Stimulated activated naive B cell treated with anti-CD40 and anti-IgM and Interleukin-4, amounts not matched to agents 10 μg/mL and 1 μg/mL and 100 μg/mL, for 72 hours (primary cell): ENCODE results near the gene TRIM65.
A peak's percentile ranks its signal among the peaks of the same experiment; 100 is the strongest.

Experiments used
- ATAC-seq, 2 donors: fragments of 150-1000 bp; cut with Tn5 transposase; replicated peaks; 2 replicates each; pipeline ENCODE4 v1.10.0; 2021; ENCODE audit warnings: moderate library complexity in 1 of 2
- DNase-seq: peaks from one replicate; pipeline ENCODE4 v3.0.0; 2021
- H3K27ac Mint-ChIP-seq: one replicate; pipeline ENCODE4 v1.8.0; 2022; ENCODE audit warnings: mild to moderate bottlenecking, mixed read lengths
- H3K27me3 Mint-ChIP-seq, 2 donors: one replicate each; pipeline ENCODE4 v1.8.0; 2022; ENCODE audit warnings: mixed read lengths in 2 of 2
- H3K36me3 Mint-ChIP-seq, 2 donors: one replicate each; pipeline ENCODE4 v1.8.0; 2022; ENCODE audit warnings: mixed read lengths in 2 of 2, mild to moderate bottlenecking in 1 of 2
- H3K4me1 Mint-ChIP-seq, 2 donors: one replicate each; pipeline ENCODE4 v1.8.0; 2022; ENCODE audit warnings: mixed read lengths in 2 of 2, mild to moderate bottlenecking in 1 of 2
- H3K4me3 Mint-ChIP-seq, 2 donors: one replicate each; pipeline ENCODE4 v1.8.0; 2022; ENCODE audit warnings: mild to moderate bottlenecking in 2 of 2, mixed read lengths in 2 of 2, moderate library complexity in 1 of 2
- H3K9me3 Mint-ChIP-seq, 2 donors: one replicate each; pipeline ENCODE4 v1.8.0; 2022; ENCODE audit warnings: mixed read lengths in 2 of 2, mild to moderate bottlenecking in 1 of 2

The TRIM65 gene

GRCh38 chr17:75849724-75850123 lies 47.0 kb downstream of the TRIM65 start:
- ATAC-seq, result no peak
- Mint-ChIP-seq H3K27ac (no peak overlapping the region), H3K9me3 (no peaks in the 10 kb centered on the region), H3K27me3 (no peaks in the 10 kb centered on the region), H3K36me3 (peaks cover 36 to 48% of the 10 kb centered on the region in 2 donors), H3K4me1 (peaks cover 26 to 54% of the 10 kb centered on the region in 2 donors), H3K4me3 (no peak overlapping the region)
- DNase-seq, result no peak

DNA sequence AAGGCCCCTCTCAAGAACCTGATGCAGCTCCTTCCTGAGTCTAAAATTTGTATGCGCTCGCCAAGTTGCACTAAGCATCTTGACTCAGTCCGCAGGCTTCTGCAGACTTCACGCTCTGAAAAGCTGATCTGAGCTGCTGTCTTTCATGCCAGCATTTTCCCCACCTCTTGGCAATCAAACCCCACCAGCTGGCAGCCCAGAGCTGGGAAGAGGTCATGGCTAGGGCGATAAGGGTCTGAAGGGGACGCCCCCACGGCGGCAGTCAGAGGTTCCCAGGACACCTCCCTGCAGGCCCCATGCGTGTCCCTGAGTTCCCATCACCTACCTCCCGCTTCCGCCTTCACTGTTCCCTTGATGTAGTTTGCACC lies 47.5 kb downstream of the TRIM65 start:
- Mint-ChIP-seq H3K4me1 (peaks cover 26 to 55% of the 10 kb centered on the region in 2 donors), H3K9me3 (no peaks in the 10 kb centered on the region), H3K27ac (no peak overlapping the region), H3K4me3 (no peak overlapping the region), H3K36me3 (peaks cover 36 to 48% of the 10 kb centered on the region in 2 donors), H3K27me3 (no peaks in the 10 kb centered on the region)
- DNase-seq (no peak), ATAC-seq (no peak)

- Mint-ChIP-seq H3K9me3 (no peaks in the 10 kb centered on the region), H3K27ac (peak overlapping the region; percentile 83), H3K4me1 (peaks cover 26 to 55% of the 10 kb centered on the region in 2 donors), H3K4me3 (no peak overlapping the region), H3K36me3 (peaks cover 36 to 48% of the 10 kb centered on the region in 2 donors), H3K27me3 (no peaks in the 10 kb centered on the region)
- DNase-seq (no peak), ATAC-seq (no peak)
Measured at GRCh38 chr17:75848523-75849278, 48.0 kb downstream of the TRIM65 start.

GRCh38 chr17:75847614-75848522 lies 48.9 kb downstream of the TRIM65 start:
- Mint-ChIP-seq H3K27ac (peak overlapping the region; percentile 83), H3K4me3 (no peak overlapping the region), H3K27me3 (no peaks in the 10 kb centered on the region), H3K4me1 (peaks cover 26 to 54% of the 10 kb centered on the region in 2 donors), H3K36me3 (peaks cover 36 to 51% of the 10 kb centered on the region in 2 donors), H3K9me3 (no peaks in the 10 kb centered on the region)
- DNase-seq (no peak), ATAC-seq (no peak)

- DNase-seq (no peak), ATAC-seq (no peak)
- H3K9me3 Mint-ChIP-seq, result no peaks in the 10 kb centered on the region
- peaks cover 25 to 54% of the 10 kb centered on the region in 2 donors for H3K4me1 Mint-ChIP-seq
- no peaks in the 10 kb centered on the region for H3K27me3 Mint-ChIP-seq
- peaks cover 40 to 56% of the 10 kb centered on the region in 2 donors for H3K36me3 Mint-ChIP-seq
- H3K27ac Mint-ChIP-seq, result no peak overlapping the region
- no peak overlapping the region for H3K4me3 Mint-ChIP-seq
Measured at GRCh38 chr17:75846692-75847613, 49.8 kb downstream of the TRIM65 start.

DNA sequence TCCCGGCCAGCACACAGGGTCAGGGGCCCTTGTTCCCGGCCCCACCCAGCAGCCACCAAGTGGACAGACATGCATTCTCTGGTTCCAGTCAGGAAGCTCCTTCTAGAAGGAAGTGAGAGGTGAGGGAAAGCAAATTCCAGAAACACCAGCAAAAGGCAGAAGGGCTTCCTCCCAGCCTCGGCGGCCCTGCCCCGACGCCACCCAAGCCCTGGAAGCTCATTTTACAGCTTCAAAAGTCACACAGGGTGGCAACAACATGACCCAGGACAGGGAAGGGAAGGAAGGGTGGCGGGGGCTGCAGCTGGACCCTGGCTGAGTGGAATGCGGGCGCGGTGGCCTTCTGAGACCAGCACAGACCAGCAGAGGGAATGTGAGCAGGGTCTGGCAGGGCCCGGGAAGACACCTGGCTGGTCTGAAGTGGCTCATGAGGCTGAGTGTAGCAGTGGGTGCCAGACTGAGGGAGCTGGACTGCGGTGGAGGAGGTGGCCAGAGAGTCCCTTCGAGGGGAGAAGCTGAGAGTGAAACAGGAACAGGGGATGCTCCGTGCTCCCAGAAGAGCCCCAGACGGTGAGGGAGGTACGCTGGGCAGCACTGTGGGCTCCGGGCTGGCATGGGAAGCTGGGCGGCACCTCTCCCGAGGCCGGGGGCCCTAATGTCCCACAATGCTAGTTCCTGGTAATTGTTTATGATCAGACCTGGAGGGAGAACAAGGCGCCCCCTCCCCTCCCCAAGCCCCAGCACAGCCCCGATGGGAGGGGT lies 50.6 kb downstream of the TRIM65 start:
- Mint-ChIP-seq H3K9me3 (no peaks in the 10 kb centered on the region), H3K4me3 (no peak overlapping the region), H3K4me1 (peaks cover 25 to 54% of the 10 kb centered on the region in 2 donors), H3K36me3 (peaks cover 40 to 53% of the 10 kb centered on the region in 2 donors), H3K27ac (peak overlapping the region; percentile 95), H3K27me3 (no peaks in the 10 kb centered on the region)
- no peak for ATAC-seq
- no peak for DNase-seq

DNA sequence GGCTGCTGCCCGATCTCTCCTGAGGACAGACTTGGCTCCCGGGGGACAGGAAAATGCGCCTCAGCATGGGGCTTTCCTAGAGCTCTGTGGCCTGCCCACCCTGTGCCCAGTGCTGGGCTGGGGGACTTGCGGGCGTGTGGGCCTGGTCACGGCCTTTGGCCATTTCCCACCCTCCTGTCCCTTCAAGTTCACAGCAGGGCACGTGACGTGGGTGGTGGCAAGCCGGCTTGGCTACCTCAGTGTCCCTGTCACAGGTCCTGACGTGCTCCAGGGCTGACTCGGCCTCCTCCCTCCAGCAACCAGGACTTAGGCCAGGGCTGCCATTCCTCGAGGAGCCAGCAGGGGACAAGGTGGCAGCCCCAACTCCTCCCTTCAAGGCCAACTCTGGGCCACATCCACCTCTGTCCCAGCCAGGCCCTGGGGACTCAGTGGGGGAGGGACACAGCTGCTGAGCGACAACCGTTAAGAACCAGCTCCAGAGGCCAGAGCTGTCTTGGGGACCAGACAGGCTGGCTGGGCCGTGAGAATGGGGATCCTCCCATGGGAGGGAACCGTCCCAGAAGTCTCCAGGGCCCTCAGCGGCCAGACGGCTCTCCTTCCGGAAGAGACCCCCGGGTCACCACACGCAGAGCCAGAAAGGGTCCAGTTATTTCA lies 51.6 kb downstream of the TRIM65 start:
- no peaks in the 10 kb centered on the region for H3K27me3 Mint-ChIP-seq
- no peaks in the 10 kb centered on the region for H3K9me3 Mint-ChIP-seq
- peak overlapping the region; percentile 93 to 96 for H3K4me3 Mint-ChIP-seq
- peaks cover 40 to 48% of the 10 kb centered on the region in 2 donors for H3K36me3 Mint-ChIP-seq
- peaks cover 25 to 54% of the 10 kb centered on the region in 2 donors for H3K4me1 Mint-ChIP-seq
- peak; percentile 89 for ATAC-seq
- DNase-seq, result peak; percentile 87
- H3K27ac Mint-ChIP-seq, result peak overlapping the region; percentile 95

DNA sequence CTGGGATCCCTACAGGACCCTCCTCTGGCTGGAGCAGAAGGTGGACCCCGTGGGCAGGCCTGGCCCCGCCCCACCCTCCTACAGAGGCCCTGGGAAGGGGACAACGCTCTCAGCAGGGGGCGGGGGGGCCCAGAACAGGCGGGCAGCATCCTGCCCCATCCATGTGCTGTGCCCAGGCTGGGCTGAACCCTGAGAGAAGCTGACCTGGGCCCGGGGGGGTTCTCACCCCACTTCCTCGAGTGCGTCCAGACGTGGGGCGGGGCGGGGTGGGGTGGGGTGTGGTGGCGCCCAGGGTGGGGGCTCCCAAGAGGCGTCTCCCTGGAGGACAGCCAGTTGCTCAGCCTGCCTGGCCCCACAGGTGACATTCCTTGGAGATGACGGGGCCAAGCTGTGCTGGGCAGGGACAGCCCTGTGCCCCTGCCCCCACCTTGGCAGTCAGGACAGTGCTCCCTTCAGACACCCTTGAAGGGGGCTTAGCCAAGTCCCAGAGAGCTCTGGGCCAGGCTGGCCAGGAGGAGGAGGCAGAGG lies 52.2 kb downstream of the TRIM65 start:
- ATAC-seq (peak; percentile 8 to 24), DNase-seq (peak; percentile 28)
- H3K36me3 Mint-ChIP-seq, result peaks cover 37 to 45% of the 10 kb centered on the region in 2 donors
- H3K4me3 Mint-ChIP-seq, result peak overlapping the region; percentile 93 to 96
- peak overlapping the region; percentile 95 for H3K27ac Mint-ChIP-seq
- H3K4me1 Mint-ChIP-seq, result peaks cover 25 to 53% of the 10 kb centered on the region in 2 donors
- H3K9me3 Mint-ChIP-seq, result no peaks in the 10 kb centered on the region
- no peaks in the 10 kb centered on the region for H3K27me3 Mint-ChIP-seq

GRCh38 chr17:75843577-75844529 lies 52.9 kb downstream of the TRIM65 start, which contains the start of gene UNC13D:
TSS of gene UNC13D (minus strand) at chr17:75844404. CDS start at chr17:75844337, 67 bp downstream.
- ATAC-seq, result peak; percentile 44 to 53

DNA sequence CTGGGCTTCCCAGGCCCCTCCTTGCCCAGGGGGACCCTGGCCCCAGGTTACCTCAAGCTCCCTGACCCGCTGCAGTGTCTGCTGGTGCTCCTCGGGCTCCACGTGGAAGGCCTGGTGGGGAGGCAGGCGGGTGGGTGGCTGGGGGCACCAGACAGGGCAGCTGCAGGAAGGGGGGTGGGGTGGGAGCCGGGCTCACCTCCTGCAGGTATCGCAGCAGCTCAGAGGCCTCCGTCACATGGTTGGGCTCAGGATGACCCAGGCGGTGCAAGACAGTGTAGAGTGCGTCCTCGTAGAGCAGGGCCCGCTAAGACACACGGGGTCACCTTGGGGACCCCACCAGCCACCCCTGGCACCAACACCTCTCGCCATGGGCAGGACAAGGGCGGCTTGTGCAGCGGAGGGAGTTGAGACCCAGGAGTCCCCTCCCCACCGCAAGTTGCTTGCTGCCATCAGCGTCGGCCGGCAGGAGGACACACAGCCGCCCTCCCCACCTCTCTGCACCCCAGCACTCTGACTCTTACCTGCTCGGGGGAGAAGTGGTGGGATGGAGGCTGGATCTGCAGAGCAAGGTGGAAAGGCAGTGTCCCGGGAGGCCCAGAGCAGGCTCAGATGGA lies 53.7 kb downstream of the TRIM65 start:
- no peaks in the 10 kb centered on the region for H3K27me3 Mint-ChIP-seq
- DNase-seq (no peak), ATAC-seq (peak; percentile 3 to 9)
- peaks cover 37 to 41% of the 10 kb centered on the region in 2 donors for H3K36me3 Mint-ChIP-seq
- H3K27ac Mint-ChIP-seq, result peak overlapping the region; percentile 95
- H3K4me1 Mint-ChIP-seq, result peaks cover 21 to 42% of the 10 kb centered on the region in 2 donors
- no peaks in the 10 kb centered on the region for H3K9me3 Mint-ChIP-seq
- peak overlapping the region; percentile 93 to 96 for H3K4me3 Mint-ChIP-seq

More at GRCh38 chr17:75843577-75844529, 52.9 kb downstream of the TRIM65 start, which contains the start of gene UNC13D:
- peak; percentile 46 for DNase-seq
- Mint-ChIP-seq H3K4me3 (peak within 1 kb of the TSS; percentile 93 to 96), H3K27ac (peak within 1 kb of the TSS; percentile 95), H3K27me3 (no peaks in the 10 kb centered on the region), H3K36me3 (peaks cover 34 to 42% of the 10 kb centered on the region in 2 donors), H3K9me3 (no peaks in the 10 kb centered on the region), H3K4me1 (peaks cover 24 to 48% of the 10 kb centered on the region in 2 donors)

- peak overlapping the region; percentile 21 to 37 for H3K4me3 Mint-ChIP-seq
- H3K27me3 Mint-ChIP-seq, result no peaks in the 10 kb centered on the region
Measured at GRCh38 chr17:75842411-75842810, 54.3 kb downstream of the TRIM65 start.

More at GRCh38 chr17:75842411-75842810, 54.3 kb downstream of the TRIM65 start:
- no peak for DNase-seq
- Mint-ChIP-seq H3K27ac (no peak overlapping the region), H3K9me3 (no peaks in the 10 kb centered on the region), H3K4me1 (peaks cover 21 to 41% of the 10 kb centered on the region in 2 donors), H3K36me3 (peaks cover 34 to 41% of the 10 kb centered on the region in 2 donors)
- ATAC-seq, result no peak
